Fibroblast of skin of back (primary cell): ENCODE measurements around the gene NEK3. TPM values are rescaled to one million over a fixed set of nuclear protein-coding genes. Genes with fewer than 3 reads are reported as not detected.
"Not testable (repeated sequence)": the region's sequence is repeated elsewhere in the genome, so short reads cannot be mapped to it uniquely, and the experiment has no call there.

Experiments used
- DNase-seq: peaks from one replicate; pipeline ENCODE4 v3.0.0-alpha.2; 2013
- polyA plus RNA-seq, 2 experiments: library from polyadenylated mRNA; unstranded; fragments of 120-200 nt; gene quantifications; one replicate each; pipeline ENCODE4 v1.2.1, GENCODE V29; 2013; ENCODE audit not compliant: insufficient read length in 2 of 2

NEK3 gene, protein sequence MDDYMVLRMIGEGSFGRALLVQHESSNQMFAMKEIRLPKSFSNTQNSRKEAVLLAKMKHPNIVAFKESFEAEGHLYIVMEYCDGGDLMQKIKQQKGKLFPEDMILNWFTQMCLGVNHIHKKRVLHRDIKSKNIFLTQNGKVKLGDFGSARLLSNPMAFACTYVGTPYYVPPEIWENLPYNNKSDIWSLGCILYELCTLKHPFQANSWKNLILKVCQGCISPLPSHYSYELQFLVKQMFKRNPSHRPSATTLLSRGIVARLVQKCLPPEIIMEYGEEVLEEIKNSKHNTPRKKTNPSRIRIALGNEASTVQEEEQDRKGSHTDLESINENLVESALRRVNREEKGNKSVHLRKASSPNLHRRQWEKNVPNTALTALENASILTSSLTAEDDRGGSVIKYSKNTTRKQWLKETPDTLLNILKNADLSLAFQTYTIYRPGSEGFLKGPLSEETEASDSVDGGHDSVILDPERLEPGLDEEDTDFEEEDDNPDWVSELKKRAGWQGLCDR
- polyA plus RNA-seq (2013, experiment 1 of 2; ENCODE audit: insufficient read length), result 11.6 TPM
- 11.4 TPM for polyA plus RNA-seq (2013, experiment 2 of 2; ENCODE audit: insufficient read length)

DNA sequence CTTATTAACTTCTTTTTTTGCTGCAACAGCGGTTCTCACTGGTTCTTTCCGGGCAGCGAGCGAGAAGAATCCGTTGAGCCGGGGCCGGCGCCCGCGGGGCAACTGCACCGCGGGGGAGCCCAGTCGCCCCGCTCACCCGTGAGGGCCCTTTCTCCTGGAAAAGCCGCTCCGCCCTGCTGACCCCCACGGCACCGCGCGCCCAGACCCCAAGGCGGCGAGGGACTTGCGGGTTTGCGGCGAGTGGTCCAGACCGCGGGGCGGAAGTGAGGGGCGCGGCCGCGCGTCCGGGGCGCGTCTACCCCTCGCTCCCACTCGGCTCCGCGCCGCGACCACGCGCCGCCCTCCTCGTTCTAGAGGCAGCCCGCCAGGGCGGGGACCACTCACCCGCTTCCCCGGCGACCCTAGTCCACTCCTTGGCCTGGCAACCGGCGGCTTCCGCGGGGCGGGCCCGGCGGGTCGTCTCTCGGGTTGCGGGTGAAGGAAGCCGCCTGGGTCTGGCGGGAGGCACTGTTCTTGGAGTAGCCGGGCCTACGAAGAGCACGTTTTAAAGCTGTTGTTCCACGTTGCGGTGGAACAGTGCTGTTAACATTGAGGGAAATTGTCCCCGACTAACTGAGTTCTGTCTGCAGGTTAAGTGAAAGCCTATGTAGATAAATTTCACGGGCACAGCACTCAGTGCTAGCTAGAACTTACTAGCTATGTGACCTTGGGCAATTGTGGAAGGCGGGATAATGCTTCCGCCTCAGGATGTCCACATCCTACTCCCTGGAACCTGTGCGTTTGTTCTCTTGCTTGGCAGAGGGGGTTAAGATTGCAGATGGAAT, at the start of gene NEK3:
TSS of gene NEK3 (minus strand) at position 439 of the 824 bp plus-strand sequence. CDS start 3,406 bp downstream, outside the sequence.
- DNase-seq, result peak; percentile 73

DNA sequence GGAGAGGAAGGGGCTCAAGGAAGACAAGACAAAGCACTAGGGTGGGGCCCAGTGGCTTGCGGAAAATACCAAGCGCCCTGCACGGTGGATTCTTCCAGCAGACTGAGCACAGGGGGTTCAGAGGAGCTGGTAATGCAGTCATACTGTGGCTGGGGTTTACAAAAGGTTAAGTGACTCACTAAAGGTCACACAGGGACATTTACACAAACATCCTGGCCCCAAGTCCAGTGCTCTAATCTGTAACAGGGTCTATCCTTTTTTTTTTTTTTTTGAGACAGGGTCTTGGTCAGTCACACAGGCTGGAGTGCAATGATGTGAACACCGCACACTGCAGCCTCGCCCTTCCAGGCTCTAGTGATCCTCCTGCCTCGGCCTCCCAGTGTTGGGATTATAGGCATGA, 49.0 kb upstream of the NEK3 start:
- not testable (repeated sequence) for DNase-seq

DNA sequence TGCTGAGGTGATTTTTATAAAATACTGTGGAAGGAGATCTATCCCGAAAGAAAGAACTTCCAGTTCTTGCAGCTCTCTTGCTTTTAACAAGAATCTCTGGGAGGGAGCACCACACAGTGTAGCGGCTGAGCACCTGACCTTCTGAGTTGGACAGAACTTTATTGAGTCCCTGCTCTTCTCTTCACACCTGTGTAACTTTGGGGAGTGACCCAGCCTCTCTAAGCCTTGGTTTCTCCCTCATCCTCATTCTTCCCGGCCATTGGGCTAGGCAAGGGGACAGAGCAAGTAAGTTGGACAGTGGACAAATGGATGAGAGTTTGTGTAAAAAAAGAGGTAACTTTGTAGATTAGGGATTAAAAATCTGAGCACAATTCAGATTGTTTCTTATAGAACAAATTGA, 48.5 kb upstream of the NEK3 start:
- not testable (repeated sequence) for DNase-seq

DNA sequence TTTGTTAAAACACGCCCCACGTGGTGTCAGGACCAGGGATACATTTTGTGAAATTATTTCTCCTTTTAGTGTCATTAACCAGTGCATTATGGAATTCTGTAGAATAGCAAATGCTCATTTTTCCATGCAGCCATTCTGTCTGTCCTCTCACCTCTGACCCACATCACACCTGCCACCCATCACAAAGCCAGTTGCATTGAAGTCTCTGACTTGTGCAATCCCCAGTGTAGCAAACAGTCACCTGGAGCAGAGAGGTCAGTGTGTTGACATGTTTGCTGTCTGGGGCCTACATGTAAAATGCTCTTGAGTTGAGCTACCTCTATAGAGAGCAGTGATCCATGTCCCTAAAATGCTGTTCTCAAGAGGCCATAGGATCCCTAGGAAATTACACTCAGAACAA, 47.9 kb upstream of the NEK3 start:
- not testable (repeated sequence) for DNase-seq

DNA sequence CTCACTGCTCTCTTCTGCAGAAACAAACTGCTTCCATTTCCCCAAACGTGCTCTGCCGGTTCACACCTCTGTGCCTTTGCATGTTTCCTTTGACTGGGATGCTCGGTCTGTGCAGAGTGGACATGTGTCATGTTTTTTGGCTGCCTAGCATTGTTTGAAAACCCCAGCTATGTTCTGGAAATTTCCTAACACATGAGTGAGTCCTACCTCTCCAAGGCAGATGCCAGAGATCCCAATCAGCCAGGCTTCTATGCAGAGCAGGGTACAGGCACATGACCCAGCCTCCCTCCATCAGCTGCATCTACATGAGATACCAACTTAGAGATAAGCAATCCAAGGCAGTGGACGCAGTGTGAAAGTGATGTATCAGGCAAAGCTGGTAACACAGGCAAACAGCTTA, 45.1 kb upstream of the NEK3 start:
- DNase-seq, result not testable (repeated sequence)

DNA sequence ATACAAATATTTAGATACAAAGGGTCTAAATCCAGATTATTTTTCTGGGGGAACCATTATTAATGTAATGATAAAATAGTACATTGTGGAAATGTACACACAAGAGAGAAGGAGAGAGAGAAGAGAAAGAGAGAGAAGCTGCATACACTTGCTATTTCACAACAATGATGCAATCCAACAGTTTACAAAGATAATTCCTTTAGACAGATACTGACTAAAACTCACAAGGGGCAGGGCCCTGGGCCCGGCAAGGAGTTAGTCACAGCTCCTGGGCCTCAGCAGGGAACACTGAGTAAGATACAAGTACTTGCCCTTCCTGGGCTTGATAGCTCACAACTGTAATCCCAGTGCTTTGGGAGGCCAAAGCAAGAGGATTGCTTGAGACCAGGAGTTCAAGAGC, 44.5 kb upstream of the NEK3 start:
- DNase-seq, result peak; percentile 49

DNA sequence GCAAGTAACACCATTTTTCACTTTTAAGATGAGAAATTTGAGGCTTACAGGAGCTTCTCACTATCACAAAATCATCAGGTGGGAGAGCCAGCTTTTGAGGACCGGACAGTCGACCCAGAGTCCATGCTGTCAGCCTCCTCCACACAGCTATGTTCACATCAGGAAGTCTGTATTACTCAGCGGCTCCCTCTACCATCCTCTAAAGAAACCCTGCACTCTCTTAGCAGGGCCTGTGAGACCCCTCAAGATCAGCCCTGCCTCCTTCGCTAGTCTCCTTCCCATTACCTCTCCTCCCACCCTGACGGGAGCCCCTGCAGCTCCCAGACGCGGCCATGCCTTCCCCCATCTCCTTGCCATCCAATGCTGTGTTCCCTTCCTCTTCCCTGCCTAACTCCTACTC, 43.1 kb upstream of the NEK3 start:
- not testable (repeated sequence) for DNase-seq

DNA sequence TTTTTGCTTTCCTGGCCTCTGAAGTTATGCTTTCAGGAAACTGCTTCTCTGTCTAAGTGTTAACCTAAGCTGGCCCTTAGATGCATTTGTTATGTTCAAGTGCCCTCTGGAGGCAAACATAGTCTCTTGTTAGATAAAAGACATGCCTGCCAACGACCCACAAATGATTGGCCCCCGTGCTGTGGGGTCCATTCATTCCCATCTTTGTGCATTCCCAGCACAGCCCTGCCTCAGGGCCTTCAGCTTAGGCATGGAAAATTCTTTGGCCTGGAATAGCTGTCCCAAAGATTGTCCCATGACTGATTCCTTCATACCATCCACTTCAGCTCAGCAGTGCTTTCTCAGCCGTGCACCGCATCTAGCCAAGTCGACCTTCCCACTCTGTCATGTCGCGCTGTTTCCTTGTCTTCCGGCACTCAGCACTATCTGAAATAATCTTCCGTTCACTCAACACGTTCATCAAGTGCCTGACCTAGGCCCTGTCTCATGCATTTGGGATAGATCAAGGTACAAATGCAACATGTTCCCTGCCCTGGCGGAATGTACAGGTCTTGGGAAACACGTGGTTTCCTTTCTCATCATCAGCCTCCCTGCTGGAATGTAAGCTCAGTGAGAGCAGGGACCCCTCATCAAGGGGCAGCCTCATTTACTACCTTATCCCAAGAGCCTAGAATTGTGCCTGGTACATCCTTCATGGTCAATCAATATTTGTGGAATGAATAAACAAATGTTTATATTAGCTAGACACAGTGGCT, 42.2 kb upstream of the NEK3 start:
- DNase-seq, result peak; percentile 29

DNA sequence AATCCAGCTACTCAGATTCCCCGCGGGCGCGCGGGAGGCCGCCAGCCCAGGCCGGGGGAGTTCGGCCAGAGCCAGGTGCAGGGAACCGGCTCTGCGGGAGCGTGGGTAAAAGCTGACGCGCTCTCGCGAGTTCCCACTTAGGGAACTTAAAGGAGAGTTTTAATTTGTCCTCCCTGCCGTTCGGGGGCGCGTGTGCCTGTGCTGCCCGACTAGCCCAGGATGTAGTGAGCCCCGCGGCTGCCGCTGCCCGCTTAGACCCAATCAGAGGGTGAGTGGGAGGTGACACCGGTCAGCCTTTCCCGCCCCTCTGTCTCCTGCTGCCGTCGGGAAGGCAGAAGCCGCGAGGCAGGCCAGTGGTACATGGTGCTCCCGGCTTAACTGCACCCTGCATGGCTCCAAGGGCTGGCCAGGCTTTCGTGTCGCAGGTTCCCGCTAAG, 36.0 kb upstream of the NEK3 start:
- peak; percentile 81 for DNase-seq

DNA sequence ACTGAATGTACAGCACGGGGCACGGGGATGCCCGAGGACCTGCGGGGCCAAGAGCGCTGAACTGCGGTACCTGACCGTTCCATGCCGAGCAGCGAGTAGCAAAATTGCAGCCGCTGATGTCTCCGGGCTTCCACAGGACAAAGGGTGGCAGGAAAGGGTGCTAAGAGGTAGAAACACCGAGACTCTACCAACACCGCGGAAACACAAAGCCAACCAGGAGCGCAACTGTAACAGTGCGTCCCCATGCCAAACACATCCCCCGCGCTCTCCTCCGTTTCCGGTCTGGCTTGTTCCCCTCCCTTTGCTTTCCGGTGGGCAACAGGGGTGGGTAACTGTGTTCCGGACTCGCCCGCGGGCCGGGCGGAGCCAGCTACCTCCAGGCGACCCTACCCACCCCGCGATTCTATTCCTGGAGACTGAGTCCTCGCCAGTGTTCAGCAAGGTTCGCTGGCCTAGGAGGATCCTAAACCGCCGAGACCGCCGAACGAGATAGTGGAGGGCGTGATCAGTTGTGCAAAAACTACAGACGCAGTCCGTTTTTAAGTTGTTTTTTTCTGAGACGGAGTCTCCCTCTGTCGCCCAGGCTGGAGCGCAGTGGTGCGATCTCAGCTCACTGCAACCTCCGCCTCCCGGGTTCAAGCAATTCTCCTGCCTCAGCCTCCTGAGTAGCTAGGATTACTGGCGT, 34.9 kb upstream of the NEK3 start:
- peak; percentile 85 for DNase-seq

DNA sequence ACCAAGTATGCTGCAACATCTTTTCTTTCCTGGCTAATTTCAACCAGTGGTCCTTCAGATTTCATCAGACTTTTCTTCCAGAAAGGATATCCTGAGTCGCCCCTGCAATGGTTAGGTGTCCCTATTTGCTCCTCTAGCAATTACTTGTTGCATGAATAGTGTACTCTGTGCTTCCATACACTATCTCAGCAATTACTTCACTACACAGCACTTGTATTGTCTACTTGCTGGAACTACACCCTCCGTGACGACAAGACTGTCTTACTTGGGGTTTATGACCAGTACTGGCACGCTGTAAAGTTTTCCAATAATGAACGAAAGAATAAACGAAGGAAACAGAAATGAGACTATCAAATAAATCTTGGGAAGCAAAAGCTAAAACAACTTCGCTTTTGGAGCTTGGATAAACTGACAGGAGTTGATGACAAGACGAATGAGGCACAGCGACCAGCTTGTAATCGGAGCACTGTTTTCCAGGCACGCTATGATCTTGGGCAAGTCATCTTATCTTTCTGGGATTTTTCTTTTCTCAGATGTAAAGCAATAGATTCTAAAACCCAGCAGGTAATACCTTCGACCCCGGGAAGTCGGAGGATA, 34.3 kb upstream of the NEK3 start:
- peak; percentile 6 for DNase-seq

DNA sequence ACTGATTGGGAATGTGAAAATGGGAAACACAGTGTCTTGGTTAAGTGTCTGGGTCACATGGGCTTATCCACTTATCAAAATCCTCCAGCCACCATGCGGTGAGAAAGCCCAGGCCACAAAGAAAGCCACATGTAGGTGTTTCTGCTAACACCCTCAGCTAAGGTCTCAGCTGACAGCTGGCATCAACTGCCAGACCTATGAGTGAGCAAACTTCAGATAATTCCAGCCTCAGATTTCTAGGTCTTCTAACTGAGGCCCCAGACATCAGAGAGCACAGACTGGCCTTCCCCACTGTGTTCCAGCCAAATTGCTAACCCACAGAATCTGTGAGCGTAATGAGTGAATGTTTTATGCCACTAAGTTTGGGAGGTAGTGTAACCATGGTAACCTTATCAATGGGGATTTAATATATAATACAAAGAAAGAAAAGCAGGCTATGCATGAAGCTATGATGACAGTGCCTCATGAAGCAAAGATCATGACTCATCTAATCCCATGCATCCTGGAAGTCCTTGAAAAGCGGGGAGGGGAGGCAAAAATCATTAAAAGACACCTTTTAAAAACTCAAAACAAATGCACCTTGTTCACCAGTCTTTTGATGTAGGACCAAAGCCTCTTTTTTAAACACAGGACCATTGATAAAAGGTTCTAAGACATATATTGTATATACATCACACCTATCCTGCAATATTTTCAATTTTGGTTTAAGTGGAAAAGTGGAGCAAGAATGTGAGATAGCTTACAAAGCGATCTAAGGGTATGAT, 28.2 kb upstream of the NEK3 start:
- peak; percentile 6 for DNase-seq

DNA sequence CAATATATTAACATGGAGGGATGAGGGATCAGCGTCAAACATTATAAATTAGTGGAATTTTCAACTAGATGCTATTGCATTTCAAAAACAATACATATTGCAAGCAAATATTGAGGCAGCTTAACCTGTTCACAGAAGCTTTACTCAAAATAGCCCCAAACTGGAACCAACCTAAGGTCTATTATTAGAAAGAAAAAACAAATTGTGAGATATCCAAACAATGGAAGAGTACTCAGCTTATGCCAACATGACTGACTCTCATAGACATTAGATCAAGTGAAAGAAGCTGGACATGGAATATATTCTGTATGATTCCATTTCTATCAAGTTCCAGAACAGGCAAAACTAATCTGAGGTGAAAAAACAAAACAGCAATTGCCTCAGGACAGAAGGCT, 27.6 kb upstream of the NEK3 start:
- DNase-seq, result no peak

DNA sequence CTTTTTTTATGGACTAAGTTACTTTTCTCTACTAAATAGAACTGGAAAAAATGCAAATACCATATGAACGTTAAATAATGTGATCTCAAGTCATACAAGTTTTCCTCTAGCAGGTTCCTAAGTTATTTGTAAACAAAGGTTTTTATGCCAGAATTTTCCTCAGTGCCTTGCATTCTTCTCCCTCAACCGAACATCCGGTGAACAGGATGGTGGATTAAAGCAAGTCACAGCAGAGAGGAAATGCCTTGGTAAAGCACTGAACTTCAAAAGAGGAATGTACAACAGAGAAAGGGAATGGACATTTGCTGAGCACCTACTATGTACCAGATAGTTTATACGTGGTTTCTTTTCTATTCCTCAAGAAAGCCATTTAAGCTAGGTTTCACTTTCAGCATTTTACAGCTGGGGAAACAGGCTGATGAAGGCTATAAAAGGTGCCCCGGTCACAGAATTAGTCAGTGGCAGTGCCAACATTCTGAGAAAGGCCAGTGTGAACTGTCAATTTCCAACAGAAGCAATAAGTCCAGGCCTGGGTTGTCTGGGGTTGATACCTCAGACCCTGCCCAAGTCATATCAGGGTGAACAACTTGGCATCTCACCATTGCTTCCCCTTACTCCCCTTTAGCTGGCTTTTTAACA, 22.0 kb upstream of the NEK3 start:
- DNase-seq, result not testable (repeated sequence)

DNA sequence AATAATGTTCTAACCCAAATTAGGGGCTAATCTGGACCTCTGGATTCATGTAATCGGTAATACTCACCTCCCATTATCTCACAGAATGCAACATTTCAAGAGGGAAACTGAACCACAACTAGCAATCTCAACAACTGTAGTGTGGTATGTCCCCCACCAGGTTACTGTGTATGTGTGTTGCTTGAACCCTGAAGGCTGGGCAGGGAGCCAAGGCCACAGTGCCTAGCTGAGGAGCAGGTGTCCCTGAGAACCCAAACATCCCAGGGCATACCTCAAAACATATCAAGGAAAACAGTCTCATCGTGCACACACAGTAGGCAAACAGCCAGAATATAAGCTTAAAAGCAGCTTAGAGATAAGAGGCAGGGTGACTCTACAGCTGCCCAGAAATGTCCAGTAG, 20.5 kb upstream of the NEK3 start:
- DNase-seq, result no peak

DNA sequence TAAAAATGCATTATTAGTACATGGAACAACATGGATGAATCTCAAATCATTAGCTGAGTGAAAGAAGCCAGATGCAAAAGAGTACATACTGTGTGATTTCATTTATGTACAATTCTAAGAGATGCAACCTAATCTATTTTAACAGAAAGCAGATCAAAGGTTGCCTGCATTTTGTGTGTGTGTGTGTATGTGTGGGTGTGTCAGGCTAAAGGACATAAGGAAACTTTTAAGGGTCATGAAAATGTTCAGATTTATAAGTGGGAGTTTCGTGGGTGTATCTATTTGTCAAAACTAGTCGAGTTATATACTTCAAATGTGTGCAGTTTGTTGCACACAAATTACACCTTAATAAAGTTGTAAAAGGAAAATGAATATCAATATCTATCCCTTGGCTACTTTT, 17.9 kb upstream of the NEK3 start:
- no peak for DNase-seq

DNA sequence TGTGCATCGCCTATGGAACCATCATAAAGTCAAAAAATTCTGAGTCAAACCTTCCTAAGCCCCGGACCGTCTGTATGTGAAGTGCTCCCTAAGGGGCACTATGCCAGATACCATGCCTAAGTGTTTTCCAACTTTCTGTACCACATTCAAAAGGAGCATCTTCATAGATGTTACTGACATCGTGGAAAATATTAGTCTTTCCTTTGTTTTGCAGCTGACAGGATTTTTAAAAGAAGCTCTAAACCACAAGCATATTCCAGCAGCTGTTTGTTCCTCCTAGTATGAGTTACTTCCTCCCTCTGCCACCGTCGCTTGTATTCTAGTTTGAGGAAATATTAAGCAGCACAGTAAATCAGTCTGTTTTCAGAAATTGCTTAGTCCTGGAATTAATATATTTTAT, 14.6 kb upstream of the NEK3 start:
- not testable (repeated sequence) for DNase-seq

DNA sequence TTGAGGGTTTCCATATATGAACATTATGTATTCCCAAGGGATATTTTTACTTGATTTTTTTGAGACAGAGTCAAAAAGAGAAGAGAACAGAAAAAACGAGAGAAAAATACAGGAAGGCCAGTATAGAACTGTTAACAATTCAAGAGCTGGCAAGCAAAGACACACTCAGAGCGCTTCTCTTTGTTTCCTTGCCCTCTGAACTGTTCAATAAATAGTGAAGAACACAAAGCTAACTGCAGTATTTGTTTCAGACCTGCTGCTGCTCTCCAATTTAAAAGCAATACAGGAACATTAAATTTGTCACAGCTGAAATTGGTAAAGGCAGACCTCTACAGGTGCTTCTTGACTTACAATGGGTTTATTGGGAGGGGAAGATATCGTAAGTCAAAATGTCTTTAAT, 14.0 kb upstream of the NEK3 start:
- no peak for DNase-seq

DNA sequence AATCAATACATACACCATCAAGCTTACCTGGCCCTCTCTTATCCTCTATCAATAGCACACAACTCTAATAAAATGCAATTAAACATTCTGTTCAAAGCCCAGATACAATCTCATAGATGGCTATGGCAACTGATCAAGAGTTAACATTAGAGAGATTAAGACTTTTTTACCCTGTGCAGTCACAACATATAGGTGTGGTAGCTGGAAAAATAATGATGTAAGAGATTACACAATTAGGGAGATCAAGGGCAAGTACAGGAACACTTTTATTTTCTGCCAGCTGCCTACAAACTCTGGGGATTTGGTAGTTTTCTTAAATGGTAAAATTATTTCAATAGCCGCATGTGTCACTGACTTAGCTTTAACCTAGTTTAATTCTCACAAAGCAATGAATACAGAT, 12.3 kb upstream of the NEK3 start:
- not testable (repeated sequence) for DNase-seq

DNA sequence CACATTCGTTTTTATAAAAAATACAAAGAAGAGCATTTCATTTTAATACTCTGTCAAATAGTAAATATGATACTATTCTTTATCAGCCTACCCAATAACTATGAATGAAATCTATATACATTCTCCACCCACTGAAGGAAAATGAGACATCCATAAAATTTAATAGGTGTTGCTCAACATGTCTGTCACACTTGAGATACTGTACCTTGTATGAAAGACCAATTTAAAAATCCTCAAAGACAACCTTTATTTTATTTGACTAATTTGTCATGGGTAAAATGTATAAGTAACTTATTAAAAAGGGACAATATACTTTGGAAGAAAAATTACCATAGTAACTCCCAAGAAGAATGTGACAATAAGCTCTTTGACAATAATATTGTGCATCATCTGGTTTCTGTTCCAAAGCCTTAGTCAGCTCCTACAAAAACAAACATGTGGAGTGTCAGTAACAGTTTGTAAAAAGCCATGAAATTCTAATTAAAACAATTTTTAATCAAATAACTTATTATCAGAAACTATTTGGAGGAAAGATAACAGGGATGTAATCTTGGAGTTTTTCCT, 11.5 kb upstream of the NEK3 start:
- not testable (repeated sequence) for DNase-seq
